Aorta (tissue), 5 donors: ENCODE results near the gene SEMA3G. TPM values are rescaled to one million over a fixed set of nuclear protein-coding genes. Genes with fewer than 3 reads are reported as not detected.
A peak's percentile ranks its signal among the peaks of the same experiment; 100 is the strongest.

Experiments used
- ATAC-seq: fragments of 200-7000 bp; cut with Tn5 transposase; one replicate; pipeline ENCODE4 v1.9.1; 2022; ENCODE audit warnings: moderate library complexity; ENCODE audit not compliant: low FRiP score
- DNase-seq, 2 donors: peaks; one replicate each; pipeline ENCODE4 v3.0.0-alpha.2; 2020
- H3K27ac ChIP-seq, 2 donors: one replicate each; pipeline ENCODE4 v1.5.1; 2013; ENCODE audit warnings: low read length in 2 of 2, mild to moderate bottlenecking in 2 of 2, moderate library complexity in 2 of 2, control low read depth in 1 of 2, inconsistent platforms in 1 of 2, low read depth in 1 of 2
- H3K27me3 ChIP-seq, 2 donors: one replicate each; pipeline ENCODE4 v1.6.1; 2013; ENCODE audit warnings: control low read depth in 1 of 2, low read length in 1 of 2, mild to moderate bottlenecking in 1 of 2, moderate library complexity in 1 of 2; ENCODE audit not compliant: insufficient read depth in 2 of 2, control insufficient read depth in 1 of 2
- H3K36me3 ChIP-seq, 2 donors: one replicate each; pipeline ENCODE4 v1.6.1; 2013; ENCODE audit warnings: control low read depth in 1 of 2, low read length in 1 of 2, mild to moderate bottlenecking in 1 of 2; ENCODE audit not compliant: insufficient read depth in 2 of 2, control insufficient read depth in 1 of 2
- H3K4me1 ChIP-seq, 2 donors: one replicate each; pipeline ENCODE4 v1.6.1; 2013; ENCODE audit warnings: low read length in 2 of 2, control low read depth in 1 of 2, mild to moderate bottlenecking in 1 of 2, moderate library complexity in 1 of 2; ENCODE audit not compliant: insufficient read depth in 2 of 2, control insufficient read depth in 1 of 2
- H3K4me3 ChIP-seq, 2 donors: one replicate each; pipeline ENCODE4 v1.5.1; 2013; ENCODE audit warnings: low read length in 2 of 2, control low read depth in 1 of 2, mild to moderate bottlenecking in 1 of 2
- H3K9me3 ChIP-seq: one replicate; pipeline ENCODE4 v1.6.1; 2013; ENCODE audit warnings: mild to moderate bottlenecking, low read length; ENCODE audit not compliant: control insufficient read depth
- WGBS, 2 donors: extraction: QIAGEN DNeasy Blood & Tissue Kit; methylation state at CpG; one replicate each; pipeline ENCODE4 v1.1.7; 2013; 5-methylcytosine and 5-hydroxymethylcytosine counted together
- intact Hi-C, 2 donors: fragments of 100-400 bp; cut with DNase I; formaldehyde crosslinking; loops; one replicate each; pipeline versions ENCODE4 v1.14.2 to v1.15.0; 2022
- polyA plus RNA-seq, 2 donors: library from polyadenylated mRNA; stranded (reverse); fragments of 200-250 nt; gene quantifications; one replicate each; pipeline ENCODE4 v1.2.3, GENCODE V29; 2013
- total RNA-seq, 2 donors: library from RNA; stranded (reverse); fragmentation: NEBNext Ultra II Directional; extraction: Animal tissue kit (Norgen Biotek cat#: 25700); gene quantifications; one replicate each; pipeline ENCODE4 v1.2.1, GENCODE V29; 2021
- donor health status: healthy with polysubstance abuse.
- donor health status: Bipolar disorder and iron deficiency.
- donor health status: DM: no; HTN: no; CAD: no.
- donor health status: DM: no; HTN: no; CAD: no.
- donor health status: DM: yes; HTN: yes; CAD: no.

Gene SEMA3G
- total and polyA plus RNA-seq, 4 donors = 0.26 to 23.8 (median 12.5) TPM; not detected in 1

- no peak for ATAC-seq
Measured at GRCh38 chr3:52403955-52404354, 40.9 kb downstream of the SEMA3G start.

GRCh38 chr3:52403271-52403841 lies 41.5 kb downstream of the SEMA3G start:
- intact Hi-C loops = no loop called here

More at GRCh38 chr3:52403955-52404354, 40.9 kb downstream of the SEMA3G start:
- H3K27ac ChIP-seq = no peak overlapping the region
- intact Hi-C loops = no loop called here
- WGBS, 2 donors = 79 to 80% methylated on average over 3 of the region's 3 CpGs
- H3K4me1 ChIP-seq = no peaks in the 10 kb centered on the region
- H3K4me3 ChIP-seq = no peak overlapping the region
- no peaks in the 10 kb centered on the region for H3K36me3 ChIP-seq
- DNase-seq = peak; percentile 52 to 55
- no peaks in the 10 kb centered on the region for H3K27me3 ChIP-seq
- no peaks in the 10 kb centered on the region for H3K9me3 ChIP-seq

GRCh38 chr3:52402706-52403270 lies 42.1 kb downstream of the SEMA3G start:
- H3K9me3 ChIP-seq = no peaks in the 10 kb centered on the region
- WGBS, 2 donors = 86 to 87% methylated on average over 11 of the region's 11 CpGs
- H3K4me1 ChIP-seq = no peaks in the 10 kb centered on the region
- H3K36me3 ChIP-seq = no peaks in the 10 kb centered on the region
- ATAC-seq (no peak), DNase-seq (peak; percentile 36 to 50)
- H3K4me3 ChIP-seq = no peak overlapping the region
- H3K27me3 ChIP-seq = no peaks in the 10 kb centered on the region
- no peak overlapping the region for H3K27ac ChIP-seq
- intact Hi-C loops = no loop called here

More at GRCh38 chr3:52403271-52403841, 41.5 kb downstream of the SEMA3G start:
- Histone ChIP-seq H3K4me3 (no peak overlapping the region), H3K27ac (no peak overlapping the region), H3K27me3 (no peaks in the 10 kb centered on the region), H3K9me3 (no peaks in the 10 kb centered on the region), H3K36me3 (no peaks in the 10 kb centered on the region), H3K4me1 (no peaks in the 10 kb centered on the region)
- ATAC-seq (no peak), DNase-seq (peak; percentile 41 to 71)
- WGBS, 2 donors = 91 to 93% methylated on average over 19 of the region's 19 CpGs

- no peak for ATAC-seq
- no peaks in the 10 kb centered on the region for H3K36me3 ChIP-seq
- H3K9me3 ChIP-seq = no peaks in the 10 kb centered on the region
- WGBS, 2 donors = 90 to 91% methylated on average over 16 of the region's 16 CpGs
- intact Hi-C loops = no loop called here
- no peaks in the 10 kb centered on the region for H3K4me1 ChIP-seq
- no peaks in the 10 kb centered on the region for H3K27me3 ChIP-seq
- H3K27ac ChIP-seq = no peak overlapping the region
- peak; percentile 46 to 74 for DNase-seq
- H3K4me3 ChIP-seq = no peak overlapping the region
Measured at GRCh38 chr3:52402101-52402521, 42.8 kb downstream of the SEMA3G start.

- no peak for ATAC-seq
- intact Hi-C loops = no loop called here
Measured at GRCh38 chr3:52401551-52401950, 43.4 kb downstream of the SEMA3G start.

GRCh38 chr3:52401021-52401420 lies 43.9 kb downstream of the SEMA3G start:
- Histone ChIP-seq H3K4me1 (no peaks in the 10 kb centered on the region), H3K9me3 (no peaks in the 10 kb centered on the region), H3K4me3 (no peak overlapping the region), H3K27me3 (no peaks in the 10 kb centered on the region), H3K27ac (no peak overlapping the region), H3K36me3 (no peaks in the 10 kb centered on the region)
- ATAC-seq (no peak), DNase-seq (peak; percentile 23 to 67)
- 65 to 72% methylated on average over 1 of the region's 1 CpG for WGBS, 2 donors
- intact Hi-C loops = no loop called here

More at GRCh38 chr3:52401551-52401950, 43.4 kb downstream of the SEMA3G start:
- Histone ChIP-seq H3K9me3 (no peaks in the 10 kb centered on the region), H3K36me3 (no peaks in the 10 kb centered on the region), H3K27ac (no peak overlapping the region), H3K27me3 (no peaks in the 10 kb centered on the region), H3K4me3 (no peak overlapping the region), H3K4me1 (no peaks in the 10 kb centered on the region)
- peak; percentile 17 to 32 for DNase-seq
- WGBS, 2 donors = 93 to 97% methylated on average over 1 of the region's 1 CpG

GRCh38 chr3:52400275-52400793 lies 44.6 kb downstream of the SEMA3G start:
- H3K9me3 ChIP-seq = no peaks in the 10 kb centered on the region
- no peak overlapping the region for H3K27ac ChIP-seq
- no peak overlapping the region for H3K4me3 ChIP-seq
- intact Hi-C loops = no loop called here
- ATAC-seq = no peak
- no peaks in the 10 kb centered on the region for H3K27me3 ChIP-seq
- H3K4me1 ChIP-seq = no peaks in the 10 kb centered on the region
- peak; percentile 43 to 57 for DNase-seq
- H3K36me3 ChIP-seq = no peaks in the 10 kb centered on the region
- WGBS, 2 donors = 71 to 77% methylated on average over 10 of the region's 10 CpGs

- Histone ChIP-seq H3K36me3 (no peaks in the 10 kb centered on the region), H3K9me3 (no peaks in the 10 kb centered on the region), H3K27me3 (no peaks in the 10 kb centered on the region), H3K4me1 (no peaks in the 10 kb centered on the region), H3K4me3 (no peak overlapping the region), H3K27ac (no peak overlapping the region)
- intact Hi-C loops = no loop called here
- peak; percentile 24 to 38 for DNase-seq
- 74 to 80% methylated on average over 6 of the region's 6 CpGs for WGBS, 2 donors
- ATAC-seq = no peak
Measured at GRCh38 chr3:52399593-52399992, 45.3 kb downstream of the SEMA3G start.

- intact Hi-C loops = no loop called here
- Histone ChIP-seq H3K9me3 (no peaks in the 10 kb centered on the region), H3K27me3 (no peaks in the 10 kb centered on the region), H3K27ac (no peak overlapping the region), H3K4me1 (no peaks in the 10 kb centered on the region), H3K36me3 (no peaks in the 10 kb centered on the region), H3K4me3 (no peak overlapping the region)
- DNase-seq (peak; percentile 30 to 40), ATAC-seq (no peak)
- WGBS, 2 donors = 85% methylated on average over 4 of the region's 4 CpGs
Measured at GRCh38 chr3:52399131-52399530, 45.8 kb downstream of the SEMA3G start.
